MCF 10A (cell line): Measurements from ENCODE around the gene PRKD1. TPM values are rescaled to one million over a fixed set of nuclear protein-coding genes. Genes with fewer than 3 reads are reported as not detected.

ENCODE experiments used
- BruUV-seq: library from RNA; stranded (reverse); fragments of 400-500 nt; replicated peaks from 2 replicates; lab custom pipeline; 2021; lab: Mats Ljungman, UMichigan
- CTCF ChIA-PET: fragments of 300-600 bp; sonication (Branson Sonifier 250); formaldehyde crosslinking; extraction: SDS; loops from one replicate; lab custom pipeline; 2021; ENCODE audit warnings: antibody characterized with exemption, inconsistent platforms; lab: Yijun Ruan, JAX
- POLR2A ChIA-PET: fragments of 300-600, 350-650 bp; sonication (Branson Sonifier 250); formaldehyde crosslinking; extraction: SDS; loops from one replicate; lab custom pipeline; 2020; ENCODE audit warnings: antibody characterized with exemption, inconsistent platforms; lab: Yijun Ruan, JAX
- DNase-seq: peaks from one replicate; pipeline ENCODE4 v3.0.0-alpha.2; 2018; ENCODE audit not compliant: unreplicated experiment
- H3K27ac Mint-ChIP-seq: one replicate; pipeline ENCODE4 v1.8.0; 2022; ENCODE audit warnings: mild to moderate bottlenecking, low read depth, mixed read lengths; ENCODE audit not compliant: unreplicated experiment
- H3K27me3 Mint-ChIP-seq: one replicate; pipeline ENCODE4 v1.8.0; 2022; ENCODE audit warnings: mixed read lengths; ENCODE audit not compliant: insufficient read depth, unreplicated experiment
- H3K36me3 Mint-ChIP-seq: one replicate; pipeline ENCODE4 v1.8.0; 2022; ENCODE audit warnings: mild to moderate bottlenecking, moderate library complexity, mixed read lengths; ENCODE audit not compliant: insufficient read depth, unreplicated experiment
- H3K4me1 Mint-ChIP-seq: one replicate; pipeline ENCODE4 v1.8.0; 2022; ENCODE audit warnings: mixed read lengths; ENCODE audit not compliant: insufficient read depth, unreplicated experiment
- H3K4me3 Mint-ChIP-seq: one replicate; pipeline ENCODE4 v1.8.0; 2022; ENCODE audit warnings: mild to moderate bottlenecking, moderate library complexity, mixed read lengths; ENCODE audit not compliant: unreplicated experiment
- H3K9me3 Mint-ChIP-seq: one replicate; pipeline ENCODE4 v1.8.0; 2022; ENCODE audit warnings: mixed read lengths; ENCODE audit not compliant: unreplicated experiment
- CTCF ChIP-seq: fragments of 200-600 bp; IDR thresholded peaks from one replicate; pipeline ENCODE4 v1.8.0; 2022; ENCODE audit warnings: antibody characterized with exemption, mild to moderate bottlenecking; ENCODE audit not compliant: unreplicated experiment
- intact Hi-C: fragments of 100-400 bp; cut with micrococcal nuclease; formaldehyde crosslinking; loops from 2 replicates; pipeline ENCODE4 v1.14.1; 2022
- total RNA-seq: library from RNA; stranded (reverse); gene quantifications from 2 replicates; pipeline ENCODE4 v1.2.3, GENCODE V29; 2022

Gene PRKD1
- total RNA-seq, 1 experiment from 2014 or later, result 8.8 TPM

GRCh38 chr14:29798811-29799210, 128.8 kb downstream of the PRKD1 start:
- ChIA-PET POLR2A (interaction anchor here (0.7 kb wide), 1 partner anchor 397 kb away, joined by 3 read pairs; no protein-coding TSS in a partner anchor), CTCF (no interaction called here)
- Mint-ChIP-seq H3K27me3 (no peaks in the 10 kb centered on the region), H3K27ac (no peak overlapping the region), H3K9me3 (no peaks in the 10 kb centered on the region), H3K36me3 (peaks cover 5% of the 10 kb centered on the region), H3K4me3 (no peak overlapping the region), H3K4me1 (peaks cover 5% of the 10 kb centered on the region)
- intact Hi-C loops, result no loop called here
- no peak for TF ChIP-seq CTCF
- BruUV-seq, result no TSS peak
- no peak for DNase-seq

- H3K27ac Mint-ChIP-seq, result no peak overlapping the region
- no peak overlapping the region for H3K4me3 Mint-ChIP-seq
- no peak for TF ChIP-seq CTCF
- H3K9me3 Mint-ChIP-seq, result no peaks in the 10 kb centered on the region
- POLR2A ChIA-PET, result interaction anchor here (0.7 kb wide), 1 partner anchor 397 kb away, joined by 3 read pairs; no protein-coding TSS in a partner anchor
- H3K36me3 Mint-ChIP-seq, result peaks cover 5% of the 10 kb centered on the region
- H3K4me1 Mint-ChIP-seq, result peaks cover 5% of the 10 kb centered on the region
- intact Hi-C loops, result no loop called here
- no peak for DNase-seq
- no TSS peak for BruUV-seq
- CTCF ChIA-PET, result interaction anchor here (1.6 kb wide), 1 partner anchor 22 kb away, joined by 3 read pairs; no protein-coding TSS in a partner anchor
- no peaks in the 10 kb centered on the region for H3K27me3 Mint-ChIP-seq
These were observed 129.5 kb downstream of the PRKD1 start for GRCh38 chr14:29798108-29798663.

GRCh38 chr14:29796853-29797252, 130.8 kb downstream of the PRKD1 start:
- no TSS peak for BruUV-seq
- CTCF ChIA-PET, result interaction anchor here (1.6 kb wide), 1 partner anchor 20 kb away, joined by 3 read pairs; no protein-coding TSS in a partner anchor
- Mint-ChIP-seq H3K27me3 (no peaks in the 10 kb centered on the region), H3K4me1 (peaks cover 5% of the 10 kb centered on the region), H3K36me3 (peaks cover 5% of the 10 kb centered on the region), H3K9me3 (no peaks in the 10 kb centered on the region), H3K27ac (no peak overlapping the region), H3K4me3 (no peak overlapping the region)
- POLR2A ChIA-PET, result interaction anchor here (0.8 kb wide), 1 partner anchor 13 kb away, joined by 4 read pairs; no protein-coding TSS in a partner anchor
- no peak for TF ChIP-seq CTCF
- DNase-seq, result no peak
- intact Hi-C loops, result no loop called here

GRCh38 chr14:29789475-29789874, 138.2 kb downstream of the PRKD1 start:
- no peak for TF ChIP-seq CTCF
- H3K36me3 Mint-ChIP-seq, result no peaks in the 10 kb centered on the region
- BruUV-seq, result no TSS peak
- DNase-seq, result no peak
- intact Hi-C loops, result no loop called here
- no peaks in the 10 kb centered on the region for H3K4me1 Mint-ChIP-seq
- POLR2A ChIA-PET, result no interaction called here
- H3K27me3 Mint-ChIP-seq, result no peaks in the 10 kb centered on the region
- no peak overlapping the region for H3K4me3 Mint-ChIP-seq
- CTCF ChIA-PET, result no interaction called here
- no peak overlapping the region for H3K27ac Mint-ChIP-seq
- peaks cover 10% of the 10 kb centered on the region for H3K9me3 Mint-ChIP-seq
